ENCODE measurements around the gene FERMT3.
A peak's percentile ranks its signal among the peaks of the same experiment; 100 is the strongest.

Gene FERMT3

GRCh38 chr11:64220798-64221197 is 14.3 kb downstream of the FERMT3 start:
- Mint-ChIP-seq H3K27ac (no peak overlapping the region), H3K9me3 (no peaks in the 10 kb centered on the region), H3K27me3 (no peaks in the 10 kb centered on the region), H3K4me3 (no peak overlapping the region), H3K36me3 (ENCODE audit: low read depth) (peaks cover 28% of the 10 kb centered on the region), H3K4me1 (peaks cover 12% of the 10 kb centered on the region)
- ATAC-seq (no peak), DNase-seq (no peak)

- Mint-ChIP-seq H3K9me3 (no peaks in the 10 kb centered on the region), H3K4me3 (no peak overlapping the region), H3K27me3 (no peaks in the 10 kb centered on the region), H3K4me1 (peaks cover 21% of the 10 kb centered on the region), H3K36me3 (ENCODE audit: low read depth) (peaks cover 22% of the 10 kb centered on the region), H3K27ac (no peak overlapping the region)
- no peak for ATAC-seq
- DNase-seq, result no peak
Observed at GRCh38 chr11:64222651-64223000, 16.1 kb downstream of the FERMT3 start.

- no peak for ATAC-seq
- H3K27me3 Mint-ChIP-seq, result no peaks in the 10 kb centered on the region
- H3K27ac Mint-ChIP-seq, result no peak overlapping the region
- peaks cover 20% of the 10 kb centered on the region for H3K36me3 Mint-ChIP-seq (ENCODE audit: low read depth)
- DNase-seq, result no peak
- no peaks in the 10 kb centered on the region for H3K9me3 Mint-ChIP-seq
- peaks cover 26% of the 10 kb centered on the region for H3K4me1 Mint-ChIP-seq
- H3K4me3 Mint-ChIP-seq, result no peak overlapping the region
Observed at GRCh38 chr11:64223001-64223651, 16.6 kb downstream of the FERMT3 start.

- ATAC-seq, result no peak
- Mint-ChIP-seq H3K4me3 (peak overlapping the region; percentile 83), H3K4me1 (peaks cover 35% of the 10 kb centered on the region), H3K27me3 (no peaks in the 10 kb centered on the region), H3K27ac (peak overlapping the region; percentile 67), H3K36me3 (ENCODE audit: low read depth) (peaks cover 12% of the 10 kb centered on the region), H3K9me3 (no peaks in the 10 kb centered on the region)
- DNase-seq, result no peak
Observed at GRCh38 chr11:64224151-64224890, 17.8 kb downstream of the FERMT3 start.

GRCh38 chr11:64224891-64225607 is 18.5 kb downstream of the FERMT3 start:
- ATAC-seq (peak; percentile 1), DNase-seq (no peak)
- H3K4me1 Mint-ChIP-seq, result peaks cover 41% of the 10 kb centered on the region
- peak overlapping the region; percentile 81 for H3K27ac Mint-ChIP-seq
- H3K9me3 Mint-ChIP-seq, result no peaks in the 10 kb centered on the region
- peak overlapping the region; percentile 83 for H3K4me3 Mint-ChIP-seq
- H3K36me3 Mint-ChIP-seq (ENCODE audit: low read depth), result peaks cover 11% of the 10 kb centered on the region
- H3K27me3 Mint-ChIP-seq, result no peaks in the 10 kb centered on the region

- DNase-seq, result peak; percentile 97
- Mint-ChIP-seq H3K4me1 (peaks cover 44% of the 10 kb centered on the region), H3K36me3 (ENCODE audit: low read depth) (peaks cover 10% of the 10 kb centered on the region), H3K27ac (peak within 1 kb of the TSS; percentile 81), H3K9me3 (no peaks in the 10 kb centered on the region), H3K4me3 (peak within 1 kb of the TSS; percentile 83), H3K27me3 (no peaks in the 10 kb centered on the region)
- peak; percentile 63 for ATAC-seq
Observed at GRCh38 chr11:64225608-64226506, 19.3 kb downstream of the FERMT3 start, which contains the start of the genes NUDT22 and TRPT1. Gene NUDT22 (plus strand): TSS chr11:64226274. CDS start chr11:64226653, 379 bp downstream. Gene TRPT1 (minus strand): TSS chr11:64226186. CDS start chr11:64225860, 326 bp downstream.

- DNase-seq (peak; percentile 74), ATAC-seq (peak; percentile 50)
- H3K27ac Mint-ChIP-seq, result peak overlapping the region; percentile 78
- no peaks in the 10 kb centered on the region for H3K27me3 Mint-ChIP-seq
- peaks cover 50% of the 10 kb centered on the region for H3K4me1 Mint-ChIP-seq
- H3K4me3 Mint-ChIP-seq, result peak overlapping the region; percentile 83
- peaks cover 5% of the 10 kb centered on the region for H3K36me3 Mint-ChIP-seq (ENCODE audit: low read depth)
- H3K9me3 Mint-ChIP-seq, result no peaks in the 10 kb centered on the region
Observed at GRCh38 chr11:64226507-64227051, 20.1 kb downstream of the FERMT3 start.

GRCh38 chr11:64227405-64227956 is 21.0 kb downstream of the FERMT3 start:
- H3K4me1 Mint-ChIP-seq, result peaks cover 57% of the 10 kb centered on the region
- ATAC-seq (no peak), DNase-seq (no peak)
- H3K9me3 Mint-ChIP-seq, result no peaks in the 10 kb centered on the region
- H3K36me3 Mint-ChIP-seq (ENCODE audit: low read depth), result peaks cover 2% of the 10 kb centered on the region
- H3K27me3 Mint-ChIP-seq, result no peaks in the 10 kb centered on the region
- peak overlapping the region; percentile 78 for H3K27ac Mint-ChIP-seq
- H3K4me3 Mint-ChIP-seq, result peak overlapping the region; percentile 83

- H3K27me3 Mint-ChIP-seq, result no peaks in the 10 kb centered on the region
- peaks cover 2% of the 10 kb centered on the region for H3K36me3 Mint-ChIP-seq (ENCODE audit: low read depth)
Observed at GRCh38 chr11:64229090-64229743, 22.7 kb downstream of the FERMT3 start.

GRCh38 chr11:64229744-64230170 is 23.2 kb downstream of the FERMT3 start:
- Mint-ChIP-seq H3K9me3 (no peaks in the 10 kb centered on the region), H3K27ac (peak overlapping the region; percentile 42), H3K4me1 (peaks cover 59% of the 10 kb centered on the region), H3K27me3 (no peaks in the 10 kb centered on the region), H3K36me3 (ENCODE audit: low read depth) (peaks cover 2% of the 10 kb centered on the region), H3K4me3 (peak overlapping the region; percentile 81)
- ATAC-seq, result no peak
- no peak for DNase-seq

More at GRCh38 chr11:64229090-64229743, 22.7 kb downstream of the FERMT3 start:
- H3K27ac Mint-ChIP-seq, result peak overlapping the region; percentile 42
- H3K9me3 Mint-ChIP-seq, result no peaks in the 10 kb centered on the region
- H3K4me1 Mint-ChIP-seq, result peaks cover 61% of the 10 kb centered on the region
- peak overlapping the region; percentile 81 for H3K4me3 Mint-ChIP-seq
- ATAC-seq, result no peak
- DNase-seq, result no peak

- H3K4me3 Mint-ChIP-seq, result peak within 1 kb of the TSS; percentile 81
- H3K4me1 Mint-ChIP-seq, result peaks cover 57% of the 10 kb centered on the region
- peak within 1 kb of the TSS; percentile 69 for H3K27ac Mint-ChIP-seq
- no peaks in the 10 kb centered on the region for H3K27me3 Mint-ChIP-seq
- DNase-seq, result peak; percentile 92
- ATAC-seq, result peak; percentile 35
- H3K9me3 Mint-ChIP-seq, result no peaks in the 10 kb centered on the region
- peaks cover 2% of the 10 kb centered on the region for H3K36me3 Mint-ChIP-seq (ENCODE audit: low read depth)
Observed at GRCh38 chr11:64230171-64230984, 23.9 kb downstream of the FERMT3 start, which contains the start of gene DNAJC4. Gene DNAJC4 (plus strand): TSS chr11:64230548. CDS start chr11:64230855, 307 bp downstream.

GRCh38 chr11:64230985-64231365 is 24.5 kb downstream of the FERMT3 start:
- DNase-seq (no peak), ATAC-seq (no peak)
- Mint-ChIP-seq H3K4me1 (peaks cover 59% of the 10 kb centered on the region), H3K9me3 (no peaks in the 10 kb centered on the region), H3K36me3 (ENCODE audit: low read depth) (peaks cover 2% of the 10 kb centered on the region), H3K27ac (peak overlapping the region; percentile 69), H3K27me3 (no peaks in the 10 kb centered on the region), H3K4me3 (peak overlapping the region; percentile 81)

Measured in activated naive CD8-positive, alpha-beta T cell treated with anti-CD3 and anti-CD28 coated beads, Interleukin-2, amount 50 U/mL, for 24 hours (primary cell).